IMR-90 (cell line): Measurements from ENCODE around the gene SEC24B.

Experiments used
- CEBPB ChIP-seq: IDR thresholded peaks from 2 replicates; pipeline ENCODE4 v1.6.1; 2012; ENCODE audit warnings: low read depth, low read length, improper control_type of control experiment
- CHD1 ChIP-seq: IDR thresholded peaks from 2 replicates; pipeline ENCODE4 v1.6.1; 2012; ENCODE audit warnings: low read depth, low read length, improper control_type of control experiment
- CTCF ChIP-seq: conservative IDR thresholded peaks from 2 replicates; pipeline ENCODE4 v1.5.1; 2012; ENCODE audit warnings: mild to moderate bottlenecking, low read depth, low read length, improper control_type of control experiment
- ELK1 ChIP-seq: fragments of 150-350 bp; IDR thresholded peaks from 2 replicates; pipeline ENCODE4 v1.6.1; 2016; ENCODE audit warnings: low read depth, mild to moderate bottlenecking, low read length, moderate library complexity, borderline replicate concordance
- MAFK ChIP-seq: IDR thresholded peaks from 2 replicates; pipeline ENCODE4 v1.6.1; 2012; ENCODE audit warnings: low read depth, low read length, improper control_type of control experiment
- NFE2L2 ChIP-seq: fragments of 150-350 bp; IDR thresholded peaks from 2 replicates; pipeline ENCODE4 v1.6.1; 2016; ENCODE audit warnings: low read depth, mild to moderate bottlenecking, low read length
- POLR2A ChIP-seq: IDR thresholded peaks from 2 replicates; pipeline ENCODE4 v1.6.1; 2012; ENCODE audit warnings: mild to moderate bottlenecking, low read depth, low read length
- RAD21 ChIP-seq: IDR thresholded peaks from 2 replicates; pipeline ENCODE4 v1.6.1; 2012; ENCODE audit warnings: low read length, improper control_type of control experiment
- RFX5 ChIP-seq: IDR thresholded peaks from 2 replicates; pipeline ENCODE4 v1.8.0; 2012; ENCODE audit warnings: low read depth, mild to moderate bottlenecking, low read length, moderate library complexity
- SMC3 ChIP-seq: fragments of 150-350 bp; IDR thresholded peaks from 2 replicates; pipeline ENCODE4 v1.6.1; 2016; ENCODE audit warnings: low read depth, mild to moderate bottlenecking, antibody characterized with exemption, low read length, moderate library complexity

DNA sequence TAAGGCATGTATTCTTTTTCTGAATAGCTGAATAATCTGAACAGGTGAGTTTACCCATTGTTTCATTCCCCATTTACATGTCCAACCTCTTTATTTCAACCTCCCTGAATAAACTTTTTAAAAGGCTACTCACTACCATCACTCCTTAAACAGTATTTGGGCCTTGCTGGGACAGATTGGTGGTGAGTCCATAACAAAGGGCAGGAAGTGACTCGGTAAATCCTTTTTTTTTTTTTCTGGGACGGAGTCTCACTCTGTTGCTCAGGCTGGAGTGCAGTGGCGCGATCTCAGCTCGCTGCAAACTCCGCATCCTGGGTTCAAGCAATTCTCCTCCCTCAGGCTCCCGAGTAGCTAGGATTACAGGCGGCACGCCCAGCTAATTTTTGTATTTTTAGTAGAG lies 23.4 kb upstream of the SEC24B start:
- TF ChIP-seq CTCF (no peak), NFE2L2 (no peak), MAFK (no peak), POLR2A (no peak), SMC3 (no peak), ELK1 (no peak), RFX5 (no peak), CEBPB (no peak), RAD21 (no peak), CHD1 (no peak)
